Measurements from ENCODE around the gene CNPY2.

DNA sequence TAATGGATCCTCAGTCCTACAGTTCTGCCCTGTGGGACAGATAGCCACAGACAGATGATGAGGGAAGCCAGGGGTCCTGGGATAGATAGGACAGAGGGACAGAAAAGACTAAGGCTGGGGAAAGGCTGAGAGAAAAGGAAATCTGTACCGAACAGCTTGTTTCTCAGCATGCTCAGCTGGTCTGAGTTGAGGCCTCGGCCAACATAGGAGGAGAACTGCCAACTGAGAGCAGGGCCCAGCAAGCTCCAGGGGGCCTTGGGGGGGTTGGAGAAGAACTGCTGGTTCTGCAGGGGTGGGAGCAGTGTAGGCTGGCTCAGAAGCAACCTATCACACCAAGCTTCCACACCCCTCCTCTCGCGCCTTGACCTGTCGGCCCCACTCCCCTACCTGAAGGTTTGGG, 33.0 kb upstream of the CNPY2 start:
- no peak for TF ChIP-seq POLR2A (IDR thresholded peaks at IDR 0.05; ENCODE audit: insufficient read depth in 1 of 2, low read depth in 2 of 2, low read length in 2 of 2)
- TF ChIP-seq, protein P1, sequence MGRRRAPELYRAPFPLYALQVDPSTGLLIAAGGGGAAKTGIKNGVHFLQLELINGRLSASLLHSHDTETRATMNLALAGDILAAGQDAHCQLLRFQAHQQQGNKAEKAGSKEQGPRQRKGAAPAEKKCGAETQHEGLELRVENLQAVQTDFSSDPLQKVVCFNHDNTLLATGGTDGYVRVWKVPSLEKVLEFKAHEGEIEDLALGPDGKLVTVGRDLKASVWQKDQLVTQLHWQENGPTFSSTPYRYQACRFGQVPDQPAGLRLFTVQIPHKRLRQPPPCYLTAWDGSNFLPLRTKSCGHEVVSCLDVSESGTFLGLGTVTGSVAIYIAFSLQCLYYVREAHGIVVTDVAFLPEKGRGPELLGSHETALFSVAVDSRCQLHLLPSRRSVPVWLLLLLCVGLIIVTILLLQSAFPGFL (CRISPR knock-in tag; IDR thresholded peaks at IDR 0.05), result no peak
- no peak for TF ChIP-seq ZNF546 (CRISPR knock-in tag; conservative IDR thresholded peaks at IDR 0.05)
- no peak for TF ChIP-seq MBNL3 (CRISPR knock-in tag; conservative IDR thresholded peaks at IDR 0.05)
- TF ChIP-seq, protein P2, sequence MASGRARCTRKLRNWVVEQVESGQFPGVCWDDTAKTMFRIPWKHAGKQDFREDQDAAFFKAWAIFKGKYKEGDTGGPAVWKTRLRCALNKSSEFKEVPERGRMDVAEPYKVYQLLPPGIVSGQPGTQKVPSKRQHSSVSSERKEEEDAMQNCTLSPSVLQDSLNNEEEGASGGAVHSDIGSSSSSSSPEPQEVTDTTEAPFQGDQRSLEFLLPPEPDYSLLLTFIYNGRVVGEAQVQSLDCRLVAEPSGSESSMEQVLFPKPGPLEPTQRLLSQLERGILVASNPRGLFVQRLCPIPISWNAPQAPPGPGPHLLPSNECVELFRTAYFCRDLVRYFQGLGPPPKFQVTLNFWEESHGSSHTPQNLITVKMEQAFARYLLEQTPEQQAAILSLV (CRISPR knock-in tag; IDR thresholded peaks at IDR 0.05; ENCODE audit: borderline replicate concordance), result no peak
- no peak for TF ChIP-seq GABPA (IDR thresholded peaks at IDR 0.05; ENCODE audit: low read depth, low read length)
- no peak for TF ChIP-seq GABPA (CRISPR knock-in tag; IDR thresholded peaks at IDR 0.05; ENCODE audit: low read depth)
- TF ChIP-seq, protein P3, sequence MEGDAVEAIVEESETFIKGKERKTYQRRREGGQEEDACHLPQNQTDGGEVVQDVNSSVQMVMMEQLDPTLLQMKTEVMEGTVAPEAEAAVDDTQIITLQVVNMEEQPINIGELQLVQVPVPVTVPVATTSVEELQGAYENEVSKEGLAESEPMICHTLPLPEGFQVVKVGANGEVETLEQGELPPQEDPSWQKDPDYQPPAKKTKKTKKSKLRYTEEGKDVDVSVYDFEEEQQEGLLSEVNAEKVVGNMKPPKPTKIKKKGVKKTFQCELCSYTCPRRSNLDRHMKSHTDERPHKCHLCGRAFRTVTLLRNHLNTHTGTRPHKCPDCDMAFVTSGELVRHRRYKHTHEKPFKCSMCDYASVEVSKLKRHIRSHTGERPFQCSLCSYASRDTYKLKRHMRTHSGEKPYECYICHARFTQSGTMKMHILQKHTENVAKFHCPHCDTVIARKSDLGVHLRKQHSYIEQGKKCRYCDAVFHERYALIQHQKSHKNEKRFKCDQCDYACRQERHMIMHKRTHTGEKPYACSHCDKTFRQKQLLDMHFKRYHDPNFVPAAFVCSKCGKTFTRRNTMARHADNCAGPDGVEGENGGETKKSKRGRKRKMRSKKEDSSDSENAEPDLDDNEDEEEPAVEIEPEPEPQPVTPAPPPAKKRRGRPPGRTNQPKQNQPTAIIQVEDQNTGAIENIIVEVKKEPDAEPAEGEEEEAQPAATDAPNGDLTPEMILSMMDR (CRISPR knock-in tag; IDR thresholded peaks at IDR 0.05), result no peak
- TF ChIP-seq ERF (CRISPR knock-in tag; IDR thresholded peaks at IDR 0.05), result no peak
- TF ChIP-seq RBFOX2 (IDR thresholded peaks at IDR 0.05; ENCODE audit: low read depth, low read length), result no peak
- no peak for TF ChIP-seq NFIC (IDR thresholded peaks at IDR 0.05; ENCODE audit: low read length)

Data from HepG2 (cell line).